Stimulated activated CD8-positive, alpha-beta memory T cell treated with anti-CD3 and anti-CD28 coated beads, Interleukin-15, amount 100 ng/mL, for 48 hours (primary cell): ENCODE data around the gene MUSTN1.

ENCODE experiments used
- DNase-seq, 2 donors: peaks; one replicate each; pipeline ENCODE4 v3.0.0-alpha.2; 2020; ENCODE audit warnings: low read depth in 2 of 2

Gene MUSTN1

DNA sequence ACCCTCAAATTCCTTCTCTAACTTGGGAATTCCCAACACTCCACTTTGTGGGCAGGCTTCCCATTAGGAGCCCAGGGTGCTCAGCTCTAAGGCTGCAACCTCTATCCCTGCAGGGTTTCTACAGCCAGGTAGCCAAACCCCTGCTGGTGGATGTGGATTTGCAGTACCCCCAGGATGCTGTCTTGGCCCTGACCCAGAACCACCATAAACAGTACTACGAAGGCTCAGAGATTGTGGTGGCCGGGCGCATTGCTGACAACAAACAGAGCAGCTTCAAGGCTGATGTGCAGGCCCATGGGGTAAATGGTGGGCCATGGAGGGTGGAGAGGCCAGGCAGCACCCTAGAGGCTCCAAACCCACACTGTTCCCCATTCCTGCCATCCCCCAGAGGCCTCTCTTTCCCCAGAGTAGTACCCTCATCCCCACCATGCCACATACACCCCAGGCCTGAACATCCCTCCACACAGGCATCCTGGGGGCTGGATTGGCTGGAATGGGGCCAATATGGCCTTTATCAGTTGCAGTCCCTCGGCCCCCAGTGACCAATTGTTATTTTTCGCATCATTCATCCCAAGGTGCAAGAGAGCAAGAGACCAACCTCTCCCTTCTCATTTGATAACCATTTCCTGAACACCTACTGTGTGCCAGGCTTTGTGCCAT is 49.8 kb downstream of the MUSTN1 start:
- DNase-seq = no peak

DNA sequence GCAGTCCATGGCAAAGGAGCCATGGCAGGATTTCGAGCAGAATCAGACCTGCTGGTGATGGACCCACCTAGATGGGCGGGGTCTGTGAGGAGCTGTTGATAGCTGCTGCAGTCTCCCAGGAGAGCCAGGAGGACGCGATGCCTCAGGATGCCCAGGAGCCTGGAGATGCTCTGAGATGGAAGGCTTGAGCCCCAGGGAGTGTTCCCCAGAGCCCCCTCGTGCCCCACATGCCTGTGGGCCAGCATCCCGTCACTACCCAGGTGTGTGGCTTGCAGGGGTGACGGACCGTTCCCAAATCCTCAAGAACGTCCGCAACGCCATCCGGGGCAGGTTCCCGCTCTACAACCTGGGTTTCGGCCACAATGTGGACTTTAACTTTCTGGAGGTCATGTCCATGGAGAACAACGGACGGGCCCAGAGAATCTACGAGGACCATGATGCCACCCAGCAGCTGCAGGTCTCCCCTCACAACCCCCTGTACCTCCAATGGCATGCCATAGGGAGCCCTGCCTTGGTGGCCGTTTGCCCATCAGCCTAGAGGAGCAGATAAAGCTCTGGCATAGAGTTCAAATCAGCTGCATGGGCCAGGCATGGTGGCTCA is 50.7 kb downstream of the MUSTN1 start:
- DNase-seq = no peak

DNA sequence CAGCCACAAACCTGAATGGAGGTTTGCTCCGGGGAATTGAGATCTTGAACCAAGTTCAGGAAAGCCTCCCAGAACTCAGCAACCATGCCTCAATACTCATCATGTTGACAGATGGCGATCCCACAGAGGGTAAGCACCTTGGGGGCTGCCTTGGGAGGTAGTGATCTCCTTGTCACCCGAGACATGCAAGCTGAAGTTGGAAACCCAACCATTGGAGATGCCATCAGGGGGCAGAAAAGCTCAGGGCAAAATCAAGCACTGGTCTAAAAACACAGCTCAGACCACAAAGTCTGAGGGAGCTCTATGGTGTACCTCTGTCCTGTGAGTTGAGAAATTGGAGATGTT is 51.6 kb downstream of the MUSTN1 start:
- DNase-seq = no peak
